ENCODE results near the gene ASXL1. TPM values are rescaled to one million over a fixed set of nuclear protein-coding genes. Genes with fewer than 3 reads are reported as not detected.

Gene ASXL1
- polyA plus RNA-seq, 2 of the 4 experiments (the other 2 are of a cell fraction) = 35.7 to 36.0 TPM

DNA sequence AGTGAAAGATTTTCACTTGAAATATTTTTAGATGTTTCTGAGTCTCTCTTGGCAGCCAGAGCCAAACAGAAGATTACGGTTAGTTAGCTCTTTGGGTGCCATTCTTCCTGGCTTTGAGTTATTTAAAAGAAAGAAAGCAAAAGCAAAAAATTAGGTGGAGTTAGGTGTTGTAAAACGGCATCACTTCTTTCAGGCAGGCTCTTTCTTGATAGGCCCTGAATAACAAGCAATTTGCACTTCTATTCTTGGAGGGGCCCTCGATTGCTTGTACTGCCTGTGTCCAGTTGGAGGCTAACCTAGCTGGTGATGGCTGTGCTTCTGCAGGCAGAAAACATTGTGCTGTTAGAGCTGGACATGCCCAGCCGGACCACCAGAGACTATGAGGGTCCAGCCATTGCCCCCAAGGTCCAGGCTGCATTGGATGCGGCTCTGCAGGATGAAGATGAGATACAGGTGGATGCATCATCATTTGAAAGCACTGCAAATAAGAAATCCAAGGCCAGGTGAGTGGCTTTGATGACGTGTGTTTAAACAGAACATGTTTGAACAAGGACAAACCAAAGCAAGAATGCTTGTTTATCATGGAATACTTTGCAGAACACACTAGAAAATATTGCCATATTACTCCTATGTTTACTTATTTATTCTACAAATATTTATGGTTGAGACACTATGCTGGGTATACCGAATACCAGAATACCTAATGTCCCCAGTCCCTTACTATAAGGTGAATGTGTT lies 28.1 kb upstream of the ASXL1 start (continued):
- TF ChIP-seq, protein P1, sequence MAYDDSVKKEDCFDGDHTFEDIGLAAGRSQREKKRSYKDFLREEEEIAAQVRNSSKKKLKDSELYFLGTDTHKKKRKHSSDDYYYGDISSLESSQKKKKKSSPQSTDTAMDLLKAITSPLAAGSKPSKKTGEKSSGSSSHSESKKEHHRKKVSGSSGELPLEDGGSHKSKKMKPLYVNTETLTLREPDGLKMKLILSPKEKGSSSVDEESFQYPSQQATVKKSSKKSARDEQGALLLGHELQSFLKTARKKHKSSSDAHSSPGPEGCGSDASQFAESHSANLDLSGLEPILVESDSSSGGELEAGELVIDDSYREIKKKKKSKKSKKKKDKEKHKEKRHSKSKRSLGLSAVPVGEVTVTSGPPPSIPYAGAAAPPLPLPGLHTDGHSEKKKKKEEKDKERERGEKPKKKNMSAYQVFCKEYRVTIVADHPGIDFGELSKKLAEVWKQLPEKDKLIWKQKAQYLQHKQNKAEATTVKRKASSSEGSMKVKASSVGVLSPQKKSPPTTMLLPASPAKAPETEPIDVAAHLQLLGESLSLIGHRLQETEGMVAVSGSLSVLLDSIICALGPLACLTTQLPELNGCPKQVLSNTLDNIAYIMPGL (CRISPR knock-in tag; IDR thresholded peaks at IDR 0.05; ENCODE audit: borderline replicate concordance) = no peak
- no peak for TF ChIP-seq ESRRA (IDR thresholded peaks at IDR 0.05; ENCODE audit: borderline replicate concordance, low read length)

- ATAC-seq (no peak), FAIRE-seq (no peak), DNase-seq (ENCODE audit: low read depth in 1 of 2, low spot score in 1 of 2) (no peak)
- no peak overlapping the region for H3K4me3 ChIP-seq
- CTCF ChIA-PET = interaction anchor here (1.4 kb wide), 1 partner anchor 9 kb away, joined by 3 read pairs; no protein-coding TSS in a partner anchor
- POLR2A ChIA-PET = no interaction called here
- no peak overlapping the region for H3K4me2 ChIP-seq
- H3K4me1 ChIP-seq = peaks cover 31% of the 10 kb centered on the region
- H3K9me3 ChIP-seq = no peaks in the 10 kb centered on the region
- TF ChIP-seq KDM1A (IDR thresholded peaks at IDR 0.05; ENCODE audit: low read depth) (no peak), TP53 (CRISPR knock-in tag; IDR thresholded peaks at IDR 0.05) (no peak), SREBF2 (IDR thresholded peaks at IDR 0.05) (no peak), POLR2AphosphoS2 (conservative IDR thresholded peaks at IDR 0.05; ENCODE audit: low read length) (no peak), RAD21 (conservative IDR thresholded peaks at IDR 0.05 in 1 of 2, IDR thresholded peaks at IDR 0.05 in 1 of 2) (no peak), POLR2A (IDR thresholded peaks at IDR 0.05; ENCODE audit: low read length) (no peak), MYC (IDR thresholded peaks at IDR 0.05; ENCODE audit: borderline replicate concordance, low read length) (no peak), RARB (CRISPR knock-in tag; IDR thresholded peaks at IDR 0.05) (no peak), USF2 (IDR thresholded peaks at IDR 0.05) (no peak)
- TF ChIP-seq, protein P1 (CRISPR knock-in tag; IDR thresholded peaks at IDR 0.05; ENCODE audit: borderline replicate concordance) = no peak
- TF ChIP-seq, protein P2, sequence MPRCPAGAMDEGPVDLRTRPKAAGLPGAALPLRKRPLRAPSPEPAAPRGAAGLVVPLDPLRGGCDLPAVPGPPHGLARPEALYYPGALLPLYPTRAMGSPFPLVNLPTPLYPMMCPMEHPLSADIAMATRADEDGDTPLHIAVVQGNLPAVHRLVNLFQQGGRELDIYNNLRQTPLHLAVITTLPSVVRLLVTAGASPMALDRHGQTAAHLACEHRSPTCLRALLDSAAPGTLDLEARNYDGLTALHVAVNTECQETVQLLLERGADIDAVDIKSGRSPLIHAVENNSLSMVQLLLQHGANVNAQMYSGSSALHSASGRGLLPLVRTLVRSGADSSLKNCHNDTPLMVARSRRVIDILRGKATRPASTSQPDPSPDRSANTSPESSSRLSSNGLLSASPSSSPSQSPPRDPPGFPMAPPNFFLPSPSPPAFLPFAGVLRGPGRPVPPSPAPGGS (IDR thresholded peaks at IDR 0.05) = no peak
- TF ChIP-seq, protein P3, sequence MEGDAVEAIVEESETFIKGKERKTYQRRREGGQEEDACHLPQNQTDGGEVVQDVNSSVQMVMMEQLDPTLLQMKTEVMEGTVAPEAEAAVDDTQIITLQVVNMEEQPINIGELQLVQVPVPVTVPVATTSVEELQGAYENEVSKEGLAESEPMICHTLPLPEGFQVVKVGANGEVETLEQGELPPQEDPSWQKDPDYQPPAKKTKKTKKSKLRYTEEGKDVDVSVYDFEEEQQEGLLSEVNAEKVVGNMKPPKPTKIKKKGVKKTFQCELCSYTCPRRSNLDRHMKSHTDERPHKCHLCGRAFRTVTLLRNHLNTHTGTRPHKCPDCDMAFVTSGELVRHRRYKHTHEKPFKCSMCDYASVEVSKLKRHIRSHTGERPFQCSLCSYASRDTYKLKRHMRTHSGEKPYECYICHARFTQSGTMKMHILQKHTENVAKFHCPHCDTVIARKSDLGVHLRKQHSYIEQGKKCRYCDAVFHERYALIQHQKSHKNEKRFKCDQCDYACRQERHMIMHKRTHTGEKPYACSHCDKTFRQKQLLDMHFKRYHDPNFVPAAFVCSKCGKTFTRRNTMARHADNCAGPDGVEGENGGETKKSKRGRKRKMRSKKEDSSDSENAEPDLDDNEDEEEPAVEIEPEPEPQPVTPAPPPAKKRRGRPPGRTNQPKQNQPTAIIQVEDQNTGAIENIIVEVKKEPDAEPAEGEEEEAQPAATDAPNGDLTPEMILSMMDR (IDR thresholded peaks at IDR 0.05) = no peak
- 76% methylated on average over 1 of the region's 1 CpG for WGBS (ENCODE audit: missing lambda C conversion rate)
- H3K27ac ChIP-seq = no peak overlapping the region
Measured at GRCh38 chr20:32330555-32330897, 27.6 kb upstream of the ASXL1 start.

DNA sequence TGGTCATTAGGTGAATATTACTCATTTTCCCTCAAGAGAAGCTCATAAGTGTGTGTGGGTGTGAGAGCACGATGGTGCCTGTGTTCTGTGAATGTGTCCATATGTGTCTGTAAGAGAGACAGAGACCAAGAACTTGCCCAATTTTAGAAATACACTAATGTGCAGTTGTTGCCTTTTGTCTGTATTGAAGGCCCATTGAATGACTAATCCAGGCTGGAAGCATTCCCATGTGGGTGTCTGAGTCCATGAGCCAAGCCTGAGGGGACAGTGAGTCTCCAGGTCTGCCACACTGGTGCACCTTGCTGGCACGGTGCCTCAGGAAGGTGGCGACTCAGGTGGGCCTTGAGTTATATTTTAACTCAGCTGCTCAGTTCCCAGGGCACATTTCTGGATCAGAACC lies 25.5 kb upstream of the ASXL1 start:
- no peak overlapping the region for H3K27ac ChIP-seq
- H3K4me1 ChIP-seq = peaks cover 12% of the 10 kb centered on the region
- no peak for FAIRE-seq
- no peak overlapping the region for H3K4me3 ChIP-seq
- CTCF ChIA-PET = interaction anchor here (1.4 kb wide), 2 partner anchors 19 to 53 kb away, joined by 3 read pairs; no protein-coding TSS in a partner anchor
- POLR2A ChIA-PET = no interaction called here
- no peak for DNase-seq (ENCODE audit: low read depth in 1 of 2, low spot score in 1 of 2)
- peak in 1 of 2 experiments; percentile 64; a peak in 1 of 6 replicates for ATAC-seq
- H3K4me2 ChIP-seq = peak overlapping the region; percentile 6; the same call in 1 of the 3 replicates
- TF ChIP-seq ZNF302 (CRISPR knock-in tag; IDR thresholded peaks at IDR 0.05) (no peak), PHF8 (IDR thresholded peaks at IDR 0.05; ENCODE audit: borderline replicate concordance, low read depth) (no peak), MYC (IDR thresholded peaks at IDR 0.05; ENCODE audit: borderline replicate concordance, low read length) (no peak), NR3C1 (IDR thresholded peaks at IDR 0.05) (no peak), CHD2 (IDR thresholded peaks at IDR 0.05; ENCODE audit: low read length, partially characterized antibody) (no peak), HDAC2 (IDR thresholded peaks at IDR 0.05) (no peak), ZSCAN20 (CRISPR knock-in tag; IDR thresholded peaks at IDR 0.05) (no peak), FOSL2 (IDR thresholded peaks at IDR 0.05) (no peak), FOSL2 (CRISPR knock-in tag; IDR thresholded peaks at IDR 0.05) (no peak), SMC3 (IDR thresholded peaks at IDR 0.05) (no peak), EP300 (IDR thresholded peaks at IDR 0.05) (no peak), SREBF2 (IDR thresholded peaks at IDR 0.05) (no peak)
- WGBS (ENCODE audit: missing lambda C conversion rate) = 83% methylated on average over 3 of the region's 3 CpGs
- no peaks in the 10 kb centered on the region for H3K9me3 ChIP-seq
